Fibroblast of skin of right quadriceps (primary cell): Measurements from ENCODE around the gene CHMP3.
"Not testable (repeated sequence)": the region's sequence is repeated elsewhere in the genome, so short reads cannot be mapped to it uniquely, and the experiment has no call there.

Source experiments
- DNase-seq: peaks from one replicate; pipeline ENCODE4 v3.0.0-alpha.2; 2013

Gene CHMP3

GRCh38 chr2:86548913-86549396, 14.3 kb downstream of the CHMP3 start:
- DNase-seq, result not testable (repeated sequence)

GRCh38 chr2:86548165-86548912, 14.9 kb downstream of the CHMP3 start:
- not testable (repeated sequence) for DNase-seq

- DNase-seq, result not testable (repeated sequence)
Observed at GRCh38 chr2:86545296-86545924, 17.8 kb downstream of the CHMP3 start.

- not testable (repeated sequence) for DNase-seq
Observed at GRCh38 chr2:86544278-86545099, 18.8 kb downstream of the CHMP3 start.

GRCh38 chr2:86543793-86544192, 19.4 kb downstream of the CHMP3 start:
- DNase-seq, result no peak

GRCh38 chr2:86543335-86543734, 19.9 kb downstream of the CHMP3 start:
- DNase-seq, result no peak

- DNase-seq, result no peak
Observed at GRCh38 chr2:86542814-86543213, 20.4 kb downstream of the CHMP3 start.

- DNase-seq, result no peak
Observed at GRCh38 chr2:86541334-86541733, 21.9 kb downstream of the CHMP3 start.

- no peak for DNase-seq
Observed at GRCh38 chr2:86533589-86533988, 29.7 kb downstream of the CHMP3 start.

- no peak for DNase-seq
Observed at GRCh38 chr2:86525421-86526340, 37.6 kb downstream of the CHMP3 start.

GRCh38 chr2:86523491-86523890, 39.8 kb downstream of the CHMP3 start:
- no peak for DNase-seq

GRCh38 chr2:86522711-86523110, 40.5 kb downstream of the CHMP3 start:
- no peak for DNase-seq

GRCh38 chr2:86521922-86522321, 41.3 kb downstream of the CHMP3 start:
- no peak for DNase-seq

GRCh38 chr2:86520153-86520552, 43.1 kb downstream of the CHMP3 start:
- DNase-seq, result no peak

GRCh38 chr2:86519349-86519748, 43.9 kb downstream of the CHMP3 start:
- no peak for DNase-seq

GRCh38 chr2:86518481-86518880, 44.8 kb downstream of the CHMP3 start:
- DNase-seq, result no peak

GRCh38 chr2:86513948-86514660, 49.1 kb downstream of the CHMP3 start:
- DNase-seq, result no peak

GRCh38 chr2:86512892-86513291, 50.4 kb downstream of the CHMP3 start:
- no peak for DNase-seq

- no peak for DNase-seq
Observed at GRCh38 chr2:86512034-86512433, 51.2 kb downstream of the CHMP3 start.

- no peak for DNase-seq
Observed at GRCh38 chr2:86510436-86510933, 52.8 kb downstream of the CHMP3 start.

- no peak for DNase-seq
Observed at GRCh38 chr2:86507600-86507999, 55.6 kb downstream of the CHMP3 start.
